Spinal cord (tissue), 10 donors: ENCODE measurements around the gene AGPAT1. TPM values are rescaled to one million over a fixed set of nuclear protein-coding genes. Genes with fewer than 3 reads are reported as not detected.
"Not testable (repeated sequence)": the region's sequence is repeated elsewhere in the genome, so short reads cannot be mapped to it uniquely, and the experiment has no call there.

Source experiments
- DNase-seq, 6 donors: peaks; one replicate each; pipeline versions ENCODE4 v3.0.0 to v3.0.0-alpha.2; 2013 to 2015; ENCODE audit warnings: low spot score in 6 of 6, low read depth in 4 of 6
- H3K27ac ChIP-seq: one replicate; pipeline ENCODE4 v1.5.1; 2013; ENCODE audit warnings: low read depth, low read length, control low read depth
- H3K27me3 ChIP-seq: one replicate; pipeline ENCODE4 v1.6.1; 2013; ENCODE audit warnings: low read length; ENCODE audit not compliant: control insufficient read depth, insufficient read depth
- H3K36me3 ChIP-seq: one replicate; pipeline ENCODE4 v1.6.1; 2013; ENCODE audit warnings: low read length; ENCODE audit not compliant: control insufficient read depth, insufficient read depth
- H3K4me1 ChIP-seq: one replicate; pipeline ENCODE4 v1.6.1; 2013; ENCODE audit warnings: low read length; ENCODE audit not compliant: control insufficient read depth, insufficient read depth
- H3K4me3 ChIP-seq: one replicate; pipeline ENCODE4 v1.5.1; 2013; ENCODE audit warnings: low read depth, low read length, control low read depth
- H3K9me3 ChIP-seq: one replicate; pipeline ENCODE4 v1.6.1; 2013; ENCODE audit warnings: low read length; ENCODE audit not compliant: control insufficient read depth, insufficient read depth
- WGBS: methylation state at CpG from one replicate; pipeline ENCODE4 v1.1.5; 2013; ENCODE audit warnings: missing lambda C conversion rate; ENCODE audit not compliant: insufficient coverage; 5-methylcytosine and 5-hydroxymethylcytosine counted together
- polyA plus RNA-seq, 2 donors: library from polyadenylated mRNA; unstranded; fragments of 120-200 nt; gene quantifications; one replicate each; pipeline ENCODE4 v1.2.1, GENCODE V29; 2013; ENCODE audit not compliant: insufficient read length in 2 of 2
- total RNA-seq, 2 donors: library from RNA; depleted of rRNA in 1 of 2; stranded (reverse); fragments of 120-200 nt in 1 of 2; fragments of >200 nt in 1 of 2; gene quantifications; one replicate each; pipeline versions ENCODE4 v1.2.3 to v1.2.4, GENCODE V29; 2013 to 2014
- donor health status: healthy.

The AGPAT1 gene
- total and polyA plus RNA-seq, 4 donors = 24.0 to 158 (median 117) TPM

DNA sequence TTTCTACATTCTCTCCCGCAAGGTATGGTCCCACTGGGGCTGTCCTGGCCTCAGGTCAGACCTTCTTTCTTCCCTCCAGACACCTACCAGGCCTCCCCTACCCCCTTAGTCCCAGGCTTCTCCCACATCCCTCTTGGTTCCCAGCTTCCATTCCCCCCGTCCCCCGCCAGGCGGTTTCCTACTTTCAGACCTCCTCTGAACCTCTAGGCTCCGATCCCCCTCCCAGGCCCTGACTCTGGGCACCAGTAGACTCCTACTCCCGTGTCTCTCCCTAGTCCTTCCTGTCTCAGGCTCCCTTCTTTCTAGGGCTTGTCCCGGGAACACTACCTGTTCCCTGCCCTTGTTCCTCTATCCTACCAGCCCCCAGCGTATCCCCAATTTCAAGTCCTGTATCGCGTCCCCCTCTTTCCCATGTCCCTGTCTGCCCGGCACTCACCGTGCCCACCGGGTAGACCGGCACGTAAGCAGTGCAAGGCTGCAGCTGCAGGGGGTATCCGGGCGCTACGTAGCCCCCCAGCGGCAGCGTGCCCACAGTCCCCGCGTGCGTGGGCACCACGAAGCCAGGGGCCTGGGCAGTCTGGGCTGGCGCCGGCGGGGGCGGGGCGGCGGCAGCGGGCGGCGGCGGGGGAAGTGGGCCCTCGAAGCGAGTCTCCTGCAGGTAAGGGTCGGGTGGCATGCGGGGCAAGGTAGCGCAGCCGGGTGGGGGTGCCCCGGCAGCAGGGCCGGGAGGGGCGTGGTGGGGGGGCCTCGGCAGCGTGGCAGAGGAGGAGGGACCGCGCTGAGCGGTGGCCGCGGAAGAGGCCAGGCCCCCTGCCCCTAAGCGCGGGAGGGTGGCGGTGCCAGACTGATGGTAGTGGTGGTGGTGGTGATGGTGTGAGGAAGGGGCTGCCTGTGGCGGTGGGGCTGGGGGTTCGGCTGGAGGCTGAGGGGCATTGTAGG is 25.7 kb downstream of the AGPAT1 start:
- DNase-seq = no peak
- Histone ChIP-seq H3K4me3 (peak overlapping the region; percentile 16), H3K36me3 (peaks cover 8% of the 10 kb centered on the region), H3K27ac (no peak overlapping the region), H3K9me3 (no peaks in the 10 kb centered on the region), H3K27me3 (peaks cover 19% of the 10 kb centered on the region), H3K4me1 (peaks cover 57% of the 10 kb centered on the region)
- WGBS = 12% methylated on average over 55 of the region's 55 CpGs

DNA sequence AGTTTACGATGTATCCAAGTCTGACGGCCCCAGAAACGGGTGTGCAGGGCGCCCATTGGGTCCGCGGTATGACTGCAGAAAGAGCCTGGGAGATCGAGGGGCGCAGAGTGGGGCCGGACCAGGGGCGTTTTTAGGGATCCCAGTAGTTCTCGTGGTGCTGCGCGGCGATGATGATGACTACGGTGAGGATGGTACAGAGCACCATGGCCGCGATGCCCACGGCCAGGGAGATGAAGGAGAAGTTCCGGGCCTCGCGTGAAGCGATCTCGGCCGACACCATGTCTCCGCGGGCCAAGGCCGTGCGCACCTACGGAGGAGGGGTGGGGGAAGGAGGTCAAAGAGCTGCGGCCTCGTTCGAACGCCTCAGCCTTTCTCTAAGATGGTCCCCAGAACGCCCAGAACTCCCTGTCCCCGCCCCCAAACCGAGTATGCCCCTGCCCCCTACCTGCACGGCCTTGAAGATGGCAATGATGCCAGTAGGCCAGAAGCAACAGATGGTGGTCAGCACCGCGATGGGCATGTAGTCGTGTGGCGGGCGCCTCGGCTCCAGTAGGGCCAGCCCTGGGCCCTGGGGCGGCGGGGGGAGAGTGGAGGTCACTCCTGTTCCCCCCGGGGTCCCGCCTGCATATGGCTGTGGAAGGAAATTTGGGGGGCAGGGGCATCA is 26.7 kb downstream of the AGPAT1 start:
- DNase-seq = no peak
- WGBS = 20% methylated on average over 38 of the region's 47 CpGs
- no peak overlapping the region for H3K27ac ChIP-seq
- peaks cover 8% of the 10 kb centered on the region for H3K36me3 ChIP-seq
- peak overlapping the region; percentile 43 for H3K4me3 ChIP-seq
- H3K27me3 ChIP-seq = peaks cover 19% of the 10 kb centered on the region
- H3K4me1 ChIP-seq = peaks cover 48% of the 10 kb centered on the region
- no peaks in the 10 kb centered on the region for H3K9me3 ChIP-seq

DNA sequence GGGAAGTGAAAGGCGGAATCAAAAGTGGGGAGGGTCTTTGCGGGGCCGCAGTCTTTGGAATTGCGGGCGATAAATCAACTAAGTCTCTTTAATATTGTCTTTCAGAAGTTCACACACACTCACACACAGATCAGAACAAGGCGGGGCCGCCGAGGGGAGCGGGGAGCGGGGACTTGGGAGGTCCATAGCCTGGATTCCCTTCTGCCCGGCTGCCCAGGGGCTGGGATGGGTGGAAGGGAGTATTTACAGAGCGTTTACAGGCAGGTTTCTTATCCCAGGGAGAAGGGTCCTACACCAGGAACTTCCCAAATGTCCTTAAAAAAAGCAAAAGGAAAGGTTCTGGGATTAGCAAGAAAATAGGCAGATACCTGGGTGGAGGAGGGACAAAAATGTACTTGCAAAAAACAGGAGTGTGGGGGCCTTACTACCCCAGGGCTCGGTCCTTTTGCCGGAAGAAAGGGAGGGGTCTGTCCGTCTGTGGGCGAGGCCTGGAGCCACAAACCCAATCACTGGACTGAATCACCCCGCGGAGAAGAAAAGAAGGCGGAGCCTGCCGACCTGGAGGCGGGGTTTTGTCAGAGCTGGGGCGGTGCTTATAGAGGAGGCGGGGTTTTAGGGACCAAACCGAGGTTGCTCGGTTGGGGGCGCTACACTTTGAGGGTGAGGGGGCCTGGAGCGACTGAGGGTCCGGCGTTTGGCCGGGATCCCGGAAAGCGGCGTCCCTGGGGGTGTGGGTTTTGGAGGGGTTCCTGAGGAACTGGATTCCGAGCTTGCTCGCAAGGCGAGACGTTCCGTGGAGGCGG is 27.4 kb downstream of the AGPAT1 start:
- Histone ChIP-seq H3K27me3 (peaks cover 19% of the 10 kb centered on the region), H3K36me3 (peaks cover 8% of the 10 kb centered on the region), H3K9me3 (no peaks in the 10 kb centered on the region), H3K27ac (no peak overlapping the region), H3K4me1 (peaks cover 46% of the 10 kb centered on the region), H3K4me3 (peak overlapping the region; percentile 43)
- WGBS = 8% methylated on average over 29 of the region's 39 CpGs
- DNase-seq = peak in 3 of 6 donors; percentile 22 to 89 (median 86)

DNA sequence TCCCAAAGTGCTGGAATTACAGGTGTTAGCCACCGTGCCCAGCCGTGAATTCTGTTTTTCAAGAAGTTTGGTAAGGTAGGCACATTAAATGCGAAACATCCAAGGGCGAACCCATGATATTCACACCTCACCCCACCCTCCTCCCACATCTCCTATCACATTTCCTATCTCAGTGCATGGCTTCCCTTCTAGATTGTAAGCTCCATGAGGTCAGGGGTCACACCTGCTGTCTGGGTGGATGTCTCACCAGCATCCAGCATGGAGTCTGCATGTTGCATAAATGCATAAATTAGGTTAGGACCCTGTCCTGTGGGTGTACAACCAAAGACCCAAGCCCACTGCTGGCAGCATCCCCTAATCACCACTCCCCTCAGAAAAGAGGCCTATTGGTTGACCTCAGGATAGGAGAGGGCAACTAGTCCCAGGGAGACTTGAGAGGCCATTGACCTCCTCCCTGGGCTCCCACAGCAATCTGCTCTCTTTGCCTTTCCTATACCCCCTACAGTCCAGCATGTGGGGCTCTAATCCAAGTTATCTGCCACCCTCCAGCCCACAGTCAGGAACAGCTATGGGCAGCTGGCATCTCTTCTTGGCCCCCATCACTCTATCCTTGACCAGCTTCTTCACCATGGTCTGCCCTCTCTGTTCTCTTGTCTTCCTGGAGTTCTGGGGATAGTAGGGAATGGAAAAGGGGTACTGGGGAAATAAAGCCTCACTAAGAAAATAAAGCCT is 28.3 kb downstream of the AGPAT1 start:
- WGBS = no CpG with 5 or more reads among the region's 4 CpGs
- H3K27me3 ChIP-seq = peaks cover 19% of the 10 kb centered on the region
- H3K4me3 ChIP-seq = no peak overlapping the region

DNA sequence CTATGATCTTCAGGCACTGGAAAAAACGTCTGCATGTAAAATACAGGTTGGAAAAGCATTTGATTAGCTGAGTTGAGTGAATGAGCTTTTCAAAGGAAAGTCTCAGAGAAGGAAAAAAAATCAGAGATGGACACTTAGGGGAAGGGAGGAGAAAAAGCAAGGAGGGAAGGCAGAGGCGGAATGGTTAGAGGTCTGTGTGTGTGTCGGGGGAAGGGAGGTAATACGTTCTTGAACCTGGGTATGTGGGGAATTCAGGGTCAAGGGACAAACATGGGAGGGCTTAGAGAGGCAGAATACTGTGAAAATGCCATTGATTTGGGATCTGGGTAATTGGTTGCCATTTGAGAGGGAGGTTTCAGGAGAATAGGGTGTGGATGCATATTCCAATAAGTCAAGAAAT is 29.2 kb downstream of the AGPAT1 start:
- Histone ChIP-seq H3K4me1 (peaks cover 29% of the 10 kb centered on the region), H3K27me3 (peaks cover 19% of the 10 kb centered on the region), H3K9me3 (no peaks in the 10 kb centered on the region), H3K36me3 (peaks cover 8% of the 10 kb centered on the region), H3K27ac (no peak overlapping the region), H3K4me3 (no peak overlapping the region)
- DNase-seq = no peak
- WGBS = 38% methylated on average over 4 of the region's 4 CpGs

More for the DNA sequence above, 28.3 kb downstream of the AGPAT1 start:
- Histone ChIP-seq H3K4me1 (peaks cover 37% of the 10 kb centered on the region), H3K9me3 (no peaks in the 10 kb centered on the region), H3K27ac (no peak overlapping the region), H3K36me3 (peaks cover 8% of the 10 kb centered on the region)
- no peak for DNase-seq

DNA sequence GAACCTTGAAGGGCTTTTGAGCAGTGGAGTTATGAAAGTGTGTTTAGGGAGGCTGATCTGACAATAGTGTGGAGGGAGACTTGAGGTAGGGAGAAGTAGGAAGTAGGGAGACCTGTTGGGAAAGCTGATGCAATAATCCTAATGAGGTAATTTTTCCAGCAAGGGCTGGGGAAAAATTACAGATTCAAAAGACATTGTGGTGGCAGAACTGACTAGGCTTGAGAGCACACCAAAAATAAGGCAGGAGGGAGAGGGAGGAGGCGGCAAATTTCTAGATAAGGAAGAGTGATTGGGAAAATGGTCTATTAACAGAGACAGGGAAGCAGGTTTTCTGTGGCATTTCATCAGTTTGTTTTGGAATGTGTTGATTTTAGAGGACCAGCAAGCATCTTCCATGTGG is 29.6 kb downstream of the AGPAT1 start:
- Histone ChIP-seq H3K36me3 (peaks cover 8% of the 10 kb centered on the region), H3K9me3 (no peaks in the 10 kb centered on the region), H3K27ac (no peak overlapping the region), H3K4me1 (peaks cover 25% of the 10 kb centered on the region), H3K27me3 (peaks cover 19% of the 10 kb centered on the region), H3K4me3 (no peak overlapping the region)
- WGBS = 100% methylated on average over 1 of the region's 1 CpG
- no peak for DNase-seq

DNA sequence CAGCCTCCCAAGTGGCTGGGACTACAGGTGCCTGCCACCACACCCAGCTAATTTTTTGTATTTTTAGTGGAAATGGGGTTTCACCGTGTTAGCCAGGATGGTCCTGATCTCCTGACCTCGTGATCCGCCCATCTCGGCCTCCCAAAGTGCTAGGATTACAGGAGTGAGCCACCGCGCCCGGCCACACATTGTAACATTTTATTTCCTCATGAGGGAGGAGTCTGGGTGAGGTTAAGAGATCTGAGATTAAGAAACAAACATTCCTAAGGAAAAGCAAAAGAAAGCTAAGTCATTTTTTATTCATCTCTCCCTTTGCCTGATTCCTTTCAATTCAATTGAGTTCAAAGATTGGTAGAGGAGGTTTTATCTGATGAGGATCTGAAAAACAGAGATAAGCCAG is 31.6 kb downstream of the AGPAT1 start:
- H3K4me1 ChIP-seq = peaks cover 11% of the 10 kb centered on the region
- not testable (repeated sequence) for H3K9me3 ChIP-seq, H3K36me3 ChIP-seq, H3K4me3 ChIP-seq, DNase-seq, H3K27me3 ChIP-seq, H3K27ac ChIP-seq
- no CpG with 5 or more reads among the region's 7 CpGs for WGBS

DNA sequence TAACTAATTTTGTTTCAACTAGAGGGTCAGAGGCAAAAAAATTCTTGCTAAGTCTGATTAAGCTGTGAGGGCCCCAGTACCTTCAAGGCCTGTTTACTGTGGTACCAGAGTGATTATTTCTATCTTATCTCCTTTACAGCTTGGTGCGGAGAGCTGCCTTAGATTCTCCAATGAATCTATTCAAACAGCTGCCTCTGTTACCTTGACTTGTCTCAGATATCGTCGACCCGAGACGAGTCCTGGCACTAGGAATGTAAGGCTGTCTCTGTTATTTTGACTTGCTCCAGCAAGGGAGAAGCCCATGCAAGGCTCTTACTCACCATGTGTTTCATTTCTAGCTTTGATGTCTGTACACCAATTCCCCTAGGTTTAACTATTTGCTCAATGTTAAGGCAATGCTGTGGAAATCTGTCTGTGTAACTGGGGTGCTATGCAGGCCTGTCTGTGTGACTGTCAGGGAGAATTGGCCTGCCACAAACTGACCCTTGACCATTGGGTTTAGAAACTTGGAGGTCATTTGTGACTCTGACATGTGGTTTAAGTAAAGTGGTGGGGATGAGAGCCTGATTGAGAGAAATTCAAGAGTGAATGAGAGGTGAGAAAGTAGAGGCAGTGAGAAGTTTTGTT is 35.4 kb downstream of the AGPAT1 start:
- Histone ChIP-seq H3K36me3 (no peaks in the 10 kb centered on the region), H3K4me1 (no peaks in the 10 kb centered on the region), H3K27ac (no peak overlapping the region), H3K27me3 (no peaks in the 10 kb centered on the region), H3K4me3 (no peak overlapping the region), H3K9me3 (no peaks in the 10 kb centered on the region)
- no peak for DNase-seq
- 87% methylated on average over 4 of the region's 5 CpGs for WGBS
